ENCODE data around the gene COA6. TPM values are rescaled to one million over a fixed set of nuclear protein-coding genes. Genes with fewer than 3 reads are reported as not detected.

COA6 gene
- total RNA-seq, 4 donors from 2014 or later: 9.4 to 18.3 (median 16.0) TPM

DNA sequence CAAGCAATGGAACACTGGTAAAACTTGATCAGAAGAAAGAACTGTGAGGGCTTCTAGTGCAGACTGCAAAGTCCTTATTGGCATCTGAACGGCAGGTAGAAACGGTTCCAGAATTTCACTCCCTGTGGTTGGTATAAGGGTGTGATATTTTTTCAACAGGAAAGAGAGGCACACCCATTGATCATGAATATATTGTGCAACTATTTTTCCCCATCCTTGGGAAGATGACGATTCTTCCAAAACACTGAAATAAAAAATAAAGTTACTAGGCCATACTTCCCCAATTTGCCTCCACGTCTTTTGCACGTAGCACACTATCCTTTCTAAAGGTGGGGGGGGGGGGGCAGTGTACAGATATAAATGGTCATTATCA is 56.2 kb downstream of the COA6 start:
- Histone ChIP-seq H3K9me3 (no peaks in the 10 kb centered on the region), H3K4me1 (no peaks in the 10 kb centered on the region), H3K27ac (replicated peaks in 1 of 4) (no peak overlapping the region), H3K27me3 (no peaks in the 10 kb centered on the region), H3K4me3 (no peak overlapping the region), H3K36me3 (peaks cover 19 to 60% (median 42%) of the 10 kb centered on the region in 4 donors)
- no peak for DNase-seq (ENCODE audit: extremely low spot score)
- no peak for TF ChIP-seq EP300 (IDR thresholded peaks at IDR 0.05)
- WGBS: 88% methylated on average over 5 of the region's 5 CpGs
- intact Hi-C loops (cut with DNase I): no loop called here

DNA sequence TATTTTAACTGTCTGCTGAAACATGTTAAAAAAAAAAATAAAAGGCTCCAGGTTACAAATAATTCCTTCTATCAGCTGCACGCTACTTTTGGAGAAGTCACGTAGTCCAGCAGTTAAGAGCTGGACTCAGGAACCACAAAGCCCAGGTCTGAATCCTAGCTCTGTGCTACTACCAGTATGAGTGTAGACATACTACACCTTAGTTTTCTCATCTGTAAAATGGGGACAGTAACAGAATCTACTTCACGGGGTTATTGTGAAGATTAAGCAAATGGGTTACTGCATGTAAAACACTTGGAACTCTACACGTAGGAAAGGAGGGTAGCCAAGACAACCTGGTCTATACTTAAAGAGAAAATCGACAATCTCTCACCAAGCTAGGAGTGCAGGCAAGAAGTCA is 57.4 kb downstream of the COA6 start:
- Histone ChIP-seq H3K27me3 (no peaks in the 10 kb centered on the region), H3K9me3 (no peaks in the 10 kb centered on the region), H3K4me1 (no peaks in the 10 kb centered on the region), H3K4me3 (no peak overlapping the region), H3K27ac (replicated peaks in 1 of 4) (no peak overlapping the region), H3K36me3 (peaks cover 14 to 55% (median 34%) of the 10 kb centered on the region in 4 donors)
- intact Hi-C loops (cut with DNase I): no loop called here
- WGBS: 99% methylated on average over 5 of the region's 5 CpGs
- no peak for TF ChIP-seq POLR2AphosphoS5 (IDR thresholded peaks at IDR 0.05)
- TF ChIP-seq EP300 (IDR thresholded peaks at IDR 0.05): no peak
- TF ChIP-seq, protein P1, sequence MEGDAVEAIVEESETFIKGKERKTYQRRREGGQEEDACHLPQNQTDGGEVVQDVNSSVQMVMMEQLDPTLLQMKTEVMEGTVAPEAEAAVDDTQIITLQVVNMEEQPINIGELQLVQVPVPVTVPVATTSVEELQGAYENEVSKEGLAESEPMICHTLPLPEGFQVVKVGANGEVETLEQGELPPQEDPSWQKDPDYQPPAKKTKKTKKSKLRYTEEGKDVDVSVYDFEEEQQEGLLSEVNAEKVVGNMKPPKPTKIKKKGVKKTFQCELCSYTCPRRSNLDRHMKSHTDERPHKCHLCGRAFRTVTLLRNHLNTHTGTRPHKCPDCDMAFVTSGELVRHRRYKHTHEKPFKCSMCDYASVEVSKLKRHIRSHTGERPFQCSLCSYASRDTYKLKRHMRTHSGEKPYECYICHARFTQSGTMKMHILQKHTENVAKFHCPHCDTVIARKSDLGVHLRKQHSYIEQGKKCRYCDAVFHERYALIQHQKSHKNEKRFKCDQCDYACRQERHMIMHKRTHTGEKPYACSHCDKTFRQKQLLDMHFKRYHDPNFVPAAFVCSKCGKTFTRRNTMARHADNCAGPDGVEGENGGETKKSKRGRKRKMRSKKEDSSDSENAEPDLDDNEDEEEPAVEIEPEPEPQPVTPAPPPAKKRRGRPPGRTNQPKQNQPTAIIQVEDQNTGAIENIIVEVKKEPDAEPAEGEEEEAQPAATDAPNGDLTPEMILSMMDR (IDR thresholded peaks at IDR 0.05): no peak
- TF ChIP-seq POLR2A (IDR thresholded peaks at IDR 0.05; ENCODE audit: low read depth): no peak
- DNase-seq (ENCODE audit: extremely low spot score): no peak

DNA sequence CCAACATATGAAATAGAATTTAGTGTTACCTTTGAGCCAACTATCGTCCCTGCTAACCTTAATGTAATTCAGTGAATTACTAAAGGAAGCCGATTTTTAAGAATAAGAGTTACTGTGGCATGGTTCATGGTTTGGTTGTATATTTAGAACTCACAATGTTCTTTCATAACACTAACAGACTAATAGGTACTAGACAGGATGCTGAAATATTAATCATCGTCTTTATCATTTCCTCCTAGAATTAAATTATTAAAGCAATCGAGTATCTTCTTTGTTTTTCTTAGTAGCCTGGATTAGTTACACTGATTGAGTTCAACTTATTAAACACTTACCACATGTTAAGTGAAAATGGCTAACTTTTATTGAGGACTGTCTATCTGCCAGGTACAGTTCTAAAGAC is 58.0 kb downstream of the COA6 start:
- no peak for DNase-seq (ENCODE audit: extremely low spot score)
- H3K4me3 ChIP-seq: no peak overlapping the region
- 85% methylated on average over 4 of the region's 4 CpGs for WGBS
- no peaks in the 10 kb centered on the region for H3K9me3 ChIP-seq
- no peaks in the 10 kb centered on the region for H3K27me3 ChIP-seq
- no peaks in the 10 kb centered on the region for H3K4me1 ChIP-seq
- TF ChIP-seq EP300 (IDR thresholded peaks at IDR 0.05) (no peak), POLR2A (IDR thresholded peaks at IDR 0.05; ENCODE audit: low read depth) (no peak), POLR2AphosphoS5 (IDR thresholded peaks at IDR 0.05) (no peak)
- TF ChIP-seq, protein P1 (IDR thresholded peaks at IDR 0.05): no peak
- intact Hi-C loops (cut with DNase I): no loop called here
- H3K36me3 ChIP-seq: peaks cover 14 to 55% (median 34%) of the 10 kb centered on the region in 4 donors
- no peak overlapping the region for H3K27ac ChIP-seq (replicated peaks in 1 of 4)

DNA sequence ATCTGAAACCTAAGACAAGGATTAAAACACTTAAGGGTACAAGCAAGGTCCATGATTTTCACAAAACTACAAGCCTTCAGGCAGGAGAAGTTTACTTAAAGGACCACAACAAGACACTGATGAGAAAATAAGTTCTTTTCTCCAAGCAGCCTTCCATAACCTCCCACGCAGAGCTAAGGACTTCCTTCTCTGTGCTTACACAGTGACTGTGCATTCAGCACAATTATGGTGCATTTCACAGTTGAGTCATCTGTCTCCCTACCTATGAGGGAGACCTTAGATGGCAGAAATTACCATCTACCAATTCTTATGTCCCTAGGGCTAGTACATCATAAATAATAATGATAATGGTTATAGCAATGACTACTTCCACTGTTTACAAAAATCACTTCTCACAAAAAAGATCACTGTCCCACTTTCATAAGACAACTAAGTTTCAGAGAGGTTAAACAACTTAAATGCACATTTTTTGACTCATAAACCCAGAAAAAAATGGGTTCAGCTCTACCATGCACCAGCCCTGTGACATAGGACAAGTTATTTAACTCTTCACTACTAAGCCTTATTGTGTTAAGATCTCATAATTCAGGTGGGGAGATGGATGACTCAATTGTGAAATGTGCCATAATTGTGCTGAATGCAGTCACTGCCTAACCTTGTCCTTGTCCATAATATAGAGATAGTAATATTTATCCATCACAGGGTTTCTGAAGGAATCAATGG is 60.5 kb downstream of the COA6 start:
- DNase-seq (ENCODE audit: extremely low spot score): no peak
- peaks cover 4 to 9% (median 7%) of the 10 kb centered on the region in 4 donors for H3K4me1 ChIP-seq
- H3K27me3 ChIP-seq: no peaks in the 10 kb centered on the region
- intact Hi-C loops (cut with DNase I): no loop called here
- TF ChIP-seq EP300 (IDR thresholded peaks at IDR 0.05): no peak
- TF ChIP-seq, protein P1 (IDR thresholded peaks at IDR 0.05): no peak
- peaks cover 6 to 45% (median 29%) of the 10 kb centered on the region in 4 donors for H3K36me3 ChIP-seq
- H3K9me3 ChIP-seq: no peaks in the 10 kb centered on the region
- WGBS: 95% methylated on average over 1 of the region's 1 CpG
- H3K27ac ChIP-seq (replicated peaks in 1 of 4): no peak overlapping the region
- H3K4me3 ChIP-seq: no peak overlapping the region

Other genes starting within 250 kb of the COA6 start
- gene TARBP1, start 105.7 kb downstream of the COA6 start, total RNA-seq: 10 to 100 TPM in 2 of 4 donors, 1 to 10 TPM in 2; 5.8 to 11.1 (median 9.8) TPM
- gene IRF2BP2, start 236.7 kb downstream of the COA6 start, total RNA-seq: 100 to 1,000 TPM in 2 of 4 donors, 10 to 100 TPM in 2; 83.3 to 119 (median 97.9) TPM

All from esophagus muscularis mucosa (tissue), 4 donors.